Measurements from ENCODE around the gene CACNG4.

- TF ChIP-seq, protein P1, sequence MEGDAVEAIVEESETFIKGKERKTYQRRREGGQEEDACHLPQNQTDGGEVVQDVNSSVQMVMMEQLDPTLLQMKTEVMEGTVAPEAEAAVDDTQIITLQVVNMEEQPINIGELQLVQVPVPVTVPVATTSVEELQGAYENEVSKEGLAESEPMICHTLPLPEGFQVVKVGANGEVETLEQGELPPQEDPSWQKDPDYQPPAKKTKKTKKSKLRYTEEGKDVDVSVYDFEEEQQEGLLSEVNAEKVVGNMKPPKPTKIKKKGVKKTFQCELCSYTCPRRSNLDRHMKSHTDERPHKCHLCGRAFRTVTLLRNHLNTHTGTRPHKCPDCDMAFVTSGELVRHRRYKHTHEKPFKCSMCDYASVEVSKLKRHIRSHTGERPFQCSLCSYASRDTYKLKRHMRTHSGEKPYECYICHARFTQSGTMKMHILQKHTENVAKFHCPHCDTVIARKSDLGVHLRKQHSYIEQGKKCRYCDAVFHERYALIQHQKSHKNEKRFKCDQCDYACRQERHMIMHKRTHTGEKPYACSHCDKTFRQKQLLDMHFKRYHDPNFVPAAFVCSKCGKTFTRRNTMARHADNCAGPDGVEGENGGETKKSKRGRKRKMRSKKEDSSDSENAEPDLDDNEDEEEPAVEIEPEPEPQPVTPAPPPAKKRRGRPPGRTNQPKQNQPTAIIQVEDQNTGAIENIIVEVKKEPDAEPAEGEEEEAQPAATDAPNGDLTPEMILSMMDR (IDR thresholded peaks at IDR 0.05), result no peak
- TF ChIP-seq POLR2A (IDR thresholded peaks at IDR 0.05), result no peak
Measured at GRCh38 chr17:67079491-67079890, 115.0 kb downstream of the CACNG4 start.

Data from uterus (tissue), 2 donors.